Endothelial cell of umbilical vein (primary cell): ENCODE data around the gene C12orf60.

ENCODE experiments used
- CTCF ChIP-seq, 2 donors: IDR thresholded peaks; 1 replicate in 1 of 2; 2 replicates in 1 of 2; pipeline ENCODE4 v1.5.1; 2011; ENCODE audit warnings: low read length in 2 of 2, mild to moderate bottlenecking in 2 of 2, moderate library complexity in 2 of 2, control low read depth in 1 of 2, inconsistent platforms in 1 of 2, low read depth in 1 of 2; ENCODE audit not compliant: insufficient read depth in 1 of 2; ENCODE audit errors: extremely low read depth in 1 of 2
- EZH2 ChIP-seq: IDR thresholded peaks from 2 replicates; pipeline ENCODE4 v1.6.1; 2012; ENCODE audit warnings: borderline replicate concordance, low read depth, mild to moderate bottlenecking, moderate library complexity, low read length, inconsistent platforms; ENCODE audit not compliant: severe bottlenecking
- JUN ChIP-seq: IDR thresholded peaks from 2 replicates; pipeline ENCODE4 v1.6.1; 2011; ENCODE audit warnings: borderline replicate concordance, low read depth; ENCODE audit not compliant: insufficient read length, insufficient read depth
- MYC ChIP-seq: IDR thresholded peaks from one replicate; pipeline ENCODE4 v1.6.1; 2011; ENCODE audit warnings: mild to moderate bottlenecking, low read depth, low read length
- POLR2A ChIP-seq: IDR thresholded peaks from 2 replicates; pipeline ENCODE4 v1.6.1; 2012; ENCODE audit warnings: low read depth, mild to moderate bottlenecking, control low read depth, low read length
- POLR2AphosphoS5 ChIP-seq: IDR thresholded peaks from 2 replicates; pipeline ENCODE4 v1.6.1; 2012; ENCODE audit warnings: low read depth, mild to moderate bottlenecking, control low read depth, low read length, moderate library complexity; ENCODE audit not compliant: insufficient read depth

GRCh38 chr12:14834509-14834908 lies 31.0 kb downstream of the C12orf60 start:
- TF ChIP-seq CTCF (IDR thresholded peaks at IDR 0.05; ENCODE audit: extremely low read depth in 1 of 2, insufficient read depth in 1 of 2, low read depth in 1 of 2, low read length in 2 of 2) (no peak), POLR2A (no peak), MYC (no peak), EZH2 (no peak), JUN (no peak), POLR2AphosphoS5 (no peak)
